Spleen (tissue), 7 donors: ENCODE measurements around the gene TDRD7.

ENCODE experiments used
- POLR2A ChIP-seq, 3 donors: fragments of 450-650 bp; IDR thresholded peaks; one replicate each; pipeline ENCODE4 v1.5.1; 2017; ENCODE audit warnings: antibody characterized with exemption in 3 of 3, mild to moderate bottlenecking in 1 of 3
- TF ChIP-seq, protein P1 (sequence below), 11 experiments: fragments of 200-600 bp in 7 of 11; fragments of 450-650 bp in 4 of 11; sonication (generic) in 4 of 11; IDR thresholded peaks in 8 of 11; conservative IDR thresholded peaks in 3 of 11; 1 replicate in 7 of 11; 2 replicates in 4 of 11; pipeline versions ENCODE4 v1.4.0 to v1.8.0; 2016 to 2021; ENCODE audit warnings: antibody characterized with exemption in 11 of 11, inconsistent platforms in 4 of 11, mild to moderate bottlenecking in 1 of 11
- donor health status: DM: no; HTN: no; CAD: no; lungs with moderate emphysema.
- donor health status: DM: no; HTN: no; CAD: no.
- donor health status: DM: no; HTN: no; CAD: no.

DNA sequence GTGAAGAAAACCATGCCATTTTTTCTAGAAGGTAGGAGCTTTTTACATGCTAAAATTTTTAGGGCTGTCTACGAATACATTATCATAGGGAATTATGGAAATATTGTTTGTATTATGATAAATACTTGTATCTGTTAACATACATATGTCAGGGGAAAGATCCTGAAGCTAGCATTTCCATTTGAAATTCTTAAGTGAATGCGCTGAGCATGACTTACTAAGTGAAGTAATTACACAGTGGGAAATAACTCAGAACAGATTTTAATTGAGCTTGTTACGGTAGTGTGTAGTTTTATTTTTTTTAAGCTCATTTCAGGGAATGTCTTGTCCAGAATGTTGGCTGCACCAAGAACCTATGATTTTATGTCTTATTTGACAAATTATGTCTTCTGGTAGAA, 19.1 kb downstream of the TDRD7 start:
- TF ChIP-seq, protein P1, sequence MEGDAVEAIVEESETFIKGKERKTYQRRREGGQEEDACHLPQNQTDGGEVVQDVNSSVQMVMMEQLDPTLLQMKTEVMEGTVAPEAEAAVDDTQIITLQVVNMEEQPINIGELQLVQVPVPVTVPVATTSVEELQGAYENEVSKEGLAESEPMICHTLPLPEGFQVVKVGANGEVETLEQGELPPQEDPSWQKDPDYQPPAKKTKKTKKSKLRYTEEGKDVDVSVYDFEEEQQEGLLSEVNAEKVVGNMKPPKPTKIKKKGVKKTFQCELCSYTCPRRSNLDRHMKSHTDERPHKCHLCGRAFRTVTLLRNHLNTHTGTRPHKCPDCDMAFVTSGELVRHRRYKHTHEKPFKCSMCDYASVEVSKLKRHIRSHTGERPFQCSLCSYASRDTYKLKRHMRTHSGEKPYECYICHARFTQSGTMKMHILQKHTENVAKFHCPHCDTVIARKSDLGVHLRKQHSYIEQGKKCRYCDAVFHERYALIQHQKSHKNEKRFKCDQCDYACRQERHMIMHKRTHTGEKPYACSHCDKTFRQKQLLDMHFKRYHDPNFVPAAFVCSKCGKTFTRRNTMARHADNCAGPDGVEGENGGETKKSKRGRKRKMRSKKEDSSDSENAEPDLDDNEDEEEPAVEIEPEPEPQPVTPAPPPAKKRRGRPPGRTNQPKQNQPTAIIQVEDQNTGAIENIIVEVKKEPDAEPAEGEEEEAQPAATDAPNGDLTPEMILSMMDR (IDR thresholded peaks at IDR 0.05 in 8 of 11, conservative IDR thresholded peaks at IDR 0.05 in 3 of 11), result no peak
- no peak for TF ChIP-seq POLR2A (IDR thresholded peaks at IDR 0.05)
